ENCODE data around the gene ANKK1.

GRCh38 chr11:113411536-113411935 lies 24.0 kb downstream of the ANKK1 start:
- TF ChIP-seq CTCF (IDR thresholded peaks at IDR 0.05) = no peak
- no peak for TF ChIP-seq POLR2AphosphoS5 (IDR thresholded peaks at IDR 0.05)
- no peak for TF ChIP-seq EP300 (IDR thresholded peaks at IDR 0.05)
- TF ChIP-seq POLR2A (IDR thresholded peaks at IDR 0.05; ENCODE audit: low read depth) = no peak

Data from esophagus muscularis mucosa (tissue), 4 donors.